Colonic mucosa (tissue), 4 donors: ENCODE results near the gene SUSD4. TPM values are rescaled to one million over a fixed set of nuclear protein-coding genes. Genes with fewer than 3 reads are reported as not detected.

Source experiments
- DNase-seq: peaks from one replicate; pipeline ENCODE4 v3.0.0-alpha.2; 2020
- H3K27ac ChIP-seq: fragments of 200-600 bp; one replicate; pipeline ENCODE4 v1.8.0; 2021
- H3K27me3 ChIP-seq: fragments of 200-600 bp; one replicate; pipeline ENCODE4 v1.8.0; 2021
- H3K36me3 ChIP-seq: fragments of 200-600 bp; one replicate; pipeline ENCODE4 v1.8.0; 2021
- H3K4me1 ChIP-seq: fragments of 200-600 bp; one replicate; pipeline ENCODE4 v1.8.0; 2021; ENCODE audit warnings: mild to moderate bottlenecking
- H3K4me3 ChIP-seq: fragments of 200-600 bp; one replicate; pipeline ENCODE4 v1.8.0; 2021
- H3K9ac ChIP-seq, 2 donors: one replicate each; pipeline ENCODE4 v1.7.0; 2013; ENCODE audit warnings: control low read depth in 2 of 2, low read depth in 2 of 2, low read length in 2 of 2
- H3K9me3 ChIP-seq: fragments of 200-600 bp; one replicate; pipeline ENCODE4 v1.8.0; 2021
- intact Hi-C: fragments of 100-400 bp; cut with DNase I; formaldehyde crosslinking; loops from one replicate; pipeline ENCODE4 v1.14.1; 2022
- total RNA-seq, 2 donors: library from RNA; stranded (reverse); fragmentation: NEBNext Ultra II Directional in 1 of 2; extraction: Animal tissue kit (Norgen Biotek cat#: 25700) in 1 of 2; gene quantifications; one replicate each; pipeline ENCODE4 v1.2.1, GENCODE V29; 2021
- TF ChIP-seq, protein P1 (sequence below): fragments of 200-600 bp; IDR thresholded peaks from one replicate; pipeline ENCODE4 v1.8.0; 2022; ENCODE audit warnings: antibody characterized with exemption, mild to moderate bottlenecking
- donor health status: healthy.
- donor health status: DM: no; HTN: no; CAD: no.
- donor health status: DM: no; HTN: no; CAD: no.

The SUSD4 gene
- total RNA-seq, 2 donors from 2014 or later = 0.15 to 0.37 TPM

- H3K36me3 ChIP-seq = no peaks in the 10 kb centered on the region
- H3K4me1 ChIP-seq = no peaks in the 10 kb centered on the region
- no peak overlapping the region for H3K9ac ChIP-seq
- no peaks in the 10 kb centered on the region for H3K27me3 ChIP-seq
- TF ChIP-seq, protein P1, sequence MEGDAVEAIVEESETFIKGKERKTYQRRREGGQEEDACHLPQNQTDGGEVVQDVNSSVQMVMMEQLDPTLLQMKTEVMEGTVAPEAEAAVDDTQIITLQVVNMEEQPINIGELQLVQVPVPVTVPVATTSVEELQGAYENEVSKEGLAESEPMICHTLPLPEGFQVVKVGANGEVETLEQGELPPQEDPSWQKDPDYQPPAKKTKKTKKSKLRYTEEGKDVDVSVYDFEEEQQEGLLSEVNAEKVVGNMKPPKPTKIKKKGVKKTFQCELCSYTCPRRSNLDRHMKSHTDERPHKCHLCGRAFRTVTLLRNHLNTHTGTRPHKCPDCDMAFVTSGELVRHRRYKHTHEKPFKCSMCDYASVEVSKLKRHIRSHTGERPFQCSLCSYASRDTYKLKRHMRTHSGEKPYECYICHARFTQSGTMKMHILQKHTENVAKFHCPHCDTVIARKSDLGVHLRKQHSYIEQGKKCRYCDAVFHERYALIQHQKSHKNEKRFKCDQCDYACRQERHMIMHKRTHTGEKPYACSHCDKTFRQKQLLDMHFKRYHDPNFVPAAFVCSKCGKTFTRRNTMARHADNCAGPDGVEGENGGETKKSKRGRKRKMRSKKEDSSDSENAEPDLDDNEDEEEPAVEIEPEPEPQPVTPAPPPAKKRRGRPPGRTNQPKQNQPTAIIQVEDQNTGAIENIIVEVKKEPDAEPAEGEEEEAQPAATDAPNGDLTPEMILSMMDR = no peak
- DNase-seq = no peak
- H3K4me3 ChIP-seq = no peak overlapping the region
- intact Hi-C loops = no loop called here
- no peaks in the 10 kb centered on the region for H3K9me3 ChIP-seq
- no peak overlapping the region for H3K27ac ChIP-seq
Measured at GRCh38 chr1:223242382-223242955, 121.5 kb downstream of the SUSD4 start.

- Histone ChIP-seq H3K9me3 (no peaks in the 10 kb centered on the region), H3K9ac (no peak overlapping the region), H3K27me3 (no peaks in the 10 kb centered on the region), H3K27ac (no peak overlapping the region), H3K4me3 (no peak overlapping the region), H3K36me3 (no peaks in the 10 kb centered on the region), H3K4me1 (no peaks in the 10 kb centered on the region)
- intact Hi-C loops = no loop called here
- no peak for DNase-seq
- TF ChIP-seq, protein P1 = no peak
Measured at GRCh38 chr1:223240122-223240521, 123.9 kb downstream of the SUSD4 start.

DNA sequence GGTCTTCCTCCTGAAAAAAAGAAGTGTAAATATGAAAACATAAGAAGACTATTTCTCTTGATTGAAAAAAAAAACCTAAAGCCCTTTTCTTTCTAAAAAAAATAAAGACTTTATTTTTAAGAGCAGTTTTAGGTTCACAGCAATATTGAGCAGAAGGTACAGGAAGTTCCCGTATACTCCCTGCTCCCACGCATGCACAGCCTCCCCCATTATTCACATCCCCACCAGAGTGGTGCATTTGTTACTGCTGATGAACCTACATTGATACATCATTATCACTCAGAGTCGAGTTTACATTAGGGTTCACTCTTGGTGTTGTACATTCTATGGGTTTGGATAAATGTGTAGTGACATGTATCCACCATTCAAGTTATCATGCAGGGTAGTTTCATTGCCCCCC lies 128.9 kb downstream of the SUSD4 start:
- intact Hi-C loops = no loop called here
- no peaks in the 10 kb centered on the region for H3K9me3 ChIP-seq

DNA sequence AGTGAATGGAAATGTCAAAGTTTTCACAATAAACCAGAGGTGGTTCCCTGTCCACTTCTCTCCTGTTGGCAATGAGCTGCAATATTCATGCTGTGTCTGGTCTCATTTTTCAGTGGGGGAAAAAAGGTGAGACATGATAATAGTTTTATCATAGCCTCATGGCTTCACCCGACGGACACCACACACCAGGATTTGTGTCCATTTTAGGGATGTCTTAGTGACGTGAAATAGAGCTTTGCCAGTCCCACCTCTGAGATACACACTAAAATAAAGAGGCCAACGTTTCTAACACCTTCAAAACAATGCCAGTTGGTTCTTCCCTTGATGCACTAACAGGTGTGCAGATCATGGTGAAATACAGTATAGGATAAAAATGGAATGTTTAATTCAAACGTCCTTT lies 129.4 kb downstream of the SUSD4 start:
- Histone ChIP-seq H3K4me1 (no peaks in the 10 kb centered on the region), H3K36me3 (no peaks in the 10 kb centered on the region), H3K27ac (no peak overlapping the region), H3K27me3 (no peaks in the 10 kb centered on the region), H3K4me3 (no peak overlapping the region), H3K9ac (no peak overlapping the region), H3K9me3 (no peaks in the 10 kb centered on the region)
- TF ChIP-seq, protein P1 = no peak
- no peak for DNase-seq
- intact Hi-C loops = no loop called here

More for the DNA sequence above, 128.9 kb downstream of the SUSD4 start:
- Histone ChIP-seq H3K27me3 (no peaks in the 10 kb centered on the region), H3K9ac (no peak overlapping the region), H3K36me3 (no peaks in the 10 kb centered on the region), H3K4me1 (no peaks in the 10 kb centered on the region), H3K4me3 (no peak overlapping the region), H3K27ac (no peak overlapping the region)
- TF ChIP-seq, protein P1 = no peak
- DNase-seq = no peak

- no peak for DNase-seq
- H3K9ac ChIP-seq = no peak overlapping the region
- no peak overlapping the region for H3K27ac ChIP-seq
- no peaks in the 10 kb centered on the region for H3K9me3 ChIP-seq
- no peaks in the 10 kb centered on the region for H3K36me3 ChIP-seq
- H3K4me3 ChIP-seq = no peak overlapping the region
- intact Hi-C loops = no loop called here
- H3K4me1 ChIP-seq = no peaks in the 10 kb centered on the region
- H3K27me3 ChIP-seq = no peaks in the 10 kb centered on the region
- TF ChIP-seq, protein P1 = no peak
Measured at GRCh38 chr1:223234170-223234514, 129.8 kb downstream of the SUSD4 start.
